ENCODE data around the gene DUSP12.

The DUSP12 gene

GRCh38 chr1:161735837-161736236 lies 13.7 kb upstream of the DUSP12 start:
- H3K4me3 ChIP-seq (ENCODE audit: control insufficient read depth, low read depth, low read length): no peak overlapping the region
- TF ChIP-seq, protein P1, sequence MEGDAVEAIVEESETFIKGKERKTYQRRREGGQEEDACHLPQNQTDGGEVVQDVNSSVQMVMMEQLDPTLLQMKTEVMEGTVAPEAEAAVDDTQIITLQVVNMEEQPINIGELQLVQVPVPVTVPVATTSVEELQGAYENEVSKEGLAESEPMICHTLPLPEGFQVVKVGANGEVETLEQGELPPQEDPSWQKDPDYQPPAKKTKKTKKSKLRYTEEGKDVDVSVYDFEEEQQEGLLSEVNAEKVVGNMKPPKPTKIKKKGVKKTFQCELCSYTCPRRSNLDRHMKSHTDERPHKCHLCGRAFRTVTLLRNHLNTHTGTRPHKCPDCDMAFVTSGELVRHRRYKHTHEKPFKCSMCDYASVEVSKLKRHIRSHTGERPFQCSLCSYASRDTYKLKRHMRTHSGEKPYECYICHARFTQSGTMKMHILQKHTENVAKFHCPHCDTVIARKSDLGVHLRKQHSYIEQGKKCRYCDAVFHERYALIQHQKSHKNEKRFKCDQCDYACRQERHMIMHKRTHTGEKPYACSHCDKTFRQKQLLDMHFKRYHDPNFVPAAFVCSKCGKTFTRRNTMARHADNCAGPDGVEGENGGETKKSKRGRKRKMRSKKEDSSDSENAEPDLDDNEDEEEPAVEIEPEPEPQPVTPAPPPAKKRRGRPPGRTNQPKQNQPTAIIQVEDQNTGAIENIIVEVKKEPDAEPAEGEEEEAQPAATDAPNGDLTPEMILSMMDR (IDR thresholded peaks at IDR 0.05; ENCODE audit: control insufficient read depth, insufficient read depth, low read depth, low read length, missing control alignments): no peak
- DNase-seq (ENCODE audit: low read depth): no peak

GRCh38 chr1:161736335-161736969 lies 13.1 kb upstream of the DUSP12 start:
- no peak overlapping the region for H3K4me3 ChIP-seq (ENCODE audit: control insufficient read depth, low read depth, low read length)
- no peak for DNase-seq (ENCODE audit: low read depth)
- TF ChIP-seq, protein P1 (IDR thresholded peaks at IDR 0.05; ENCODE audit: control insufficient read depth, insufficient read depth, low read depth, low read length, missing control alignments): no peak

GRCh38 chr1:161737625-161738024 lies 12.0 kb upstream of the DUSP12 start:
- TF ChIP-seq, protein P1 (IDR thresholded peaks at IDR 0.05; ENCODE audit: control insufficient read depth, insufficient read depth, low read depth, low read length, missing control alignments): no peak
- H3K4me3 ChIP-seq (ENCODE audit: control insufficient read depth, low read depth, low read length): no peak overlapping the region
- no peak for DNase-seq (ENCODE audit: low read depth)

- TF ChIP-seq, protein P1 (IDR thresholded peaks at IDR 0.05; ENCODE audit: control insufficient read depth, insufficient read depth, low read depth, low read length, missing control alignments): peak; percentile 75
- no peak overlapping the region for H3K4me3 ChIP-seq (ENCODE audit: control insufficient read depth, low read depth, low read length)
- DNase-seq (ENCODE audit: low read depth): no peak
Measured at GRCh38 chr1:161738627-161739287, 10.8 kb upstream of the DUSP12 start.

DNA sequence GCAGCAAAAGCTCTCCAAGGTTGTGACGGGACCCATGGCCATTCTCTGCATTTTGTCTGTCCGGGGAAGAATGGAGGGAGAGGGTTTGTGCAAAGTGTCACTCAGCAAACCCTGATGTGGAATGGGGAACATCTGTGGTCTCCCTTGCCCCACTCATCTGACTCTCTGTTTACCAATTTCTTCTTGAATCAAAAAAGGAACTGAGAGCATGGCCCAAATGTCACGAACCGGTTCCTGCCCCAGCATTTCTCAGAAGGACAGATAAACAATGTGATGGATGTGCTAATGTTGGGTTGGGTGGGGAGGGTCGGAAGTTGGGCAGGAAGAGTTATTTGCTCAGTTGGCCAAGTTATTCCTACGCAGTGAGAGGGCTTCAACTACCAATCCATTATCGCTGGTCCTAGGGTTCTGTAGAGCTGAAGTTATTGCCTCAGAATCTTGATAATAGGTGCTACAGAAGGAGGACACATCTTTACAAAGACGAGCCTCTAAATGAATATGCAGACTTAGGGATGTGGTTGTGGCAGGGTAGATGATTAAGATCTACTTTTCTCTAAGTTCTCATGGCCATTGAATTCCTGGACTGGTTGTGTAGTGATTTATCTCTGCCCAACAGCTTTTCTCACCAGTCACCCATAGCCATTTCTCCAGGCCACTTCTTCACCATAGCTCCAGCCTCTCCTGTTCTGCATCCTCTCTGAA lies 9.6 kb upstream of the DUSP12 start:
- no peak overlapping the region for H3K4me3 ChIP-seq (ENCODE audit: control insufficient read depth, low read depth, low read length)
- no peak for DNase-seq (ENCODE audit: low read depth)
- TF ChIP-seq, protein P1 (IDR thresholded peaks at IDR 0.05; ENCODE audit: control insufficient read depth, insufficient read depth, low read depth, low read length, missing control alignments): no peak

DNA sequence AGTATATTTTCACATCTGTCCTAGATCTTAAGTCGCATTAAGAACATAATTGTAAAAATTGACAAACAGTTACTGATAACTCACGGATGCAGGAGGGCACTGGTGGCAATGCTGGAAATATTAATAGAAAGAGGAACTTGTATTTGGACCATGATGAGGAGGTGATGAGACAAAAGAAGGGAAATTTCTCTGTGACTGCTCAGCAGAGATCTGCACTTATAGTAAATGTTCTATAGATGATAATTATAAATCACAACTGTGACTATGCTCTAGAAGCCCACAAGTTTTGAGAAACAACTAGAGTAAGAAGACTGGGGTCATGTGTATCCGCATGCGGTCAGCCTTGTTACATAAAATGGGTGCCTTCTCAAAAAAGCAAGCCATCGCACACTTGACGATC lies 8.7 kb upstream of the DUSP12 start:
- H3K4me3 ChIP-seq (ENCODE audit: control insufficient read depth, low read depth, low read length): no peak overlapping the region
- TF ChIP-seq, protein P1 (IDR thresholded peaks at IDR 0.05; ENCODE audit: control insufficient read depth, insufficient read depth, low read depth, low read length, missing control alignments): no peak
- no peak for DNase-seq (ENCODE audit: low read depth)

All from AG09309 (cell line).